GM12891 (cell line): Measurements from ENCODE around the gene MXD1.

ENCODE experiments used
- DNase-seq: peaks from one replicate; pipeline ENCODE4 v3.0.0; 2011; ENCODE audit warnings: low spot score; ENCODE audit not compliant: insufficient read length
- FAIRE-seq: peaks from 2 replicates; lab custom pipeline; 2011; peaks lifted over from hg19 to GRCh38; lab: Jason Lieb, UNC
- PAX5 ChIP-seq: IDR thresholded peaks from 2 replicates; pipeline ENCODE4 v1.6.1; 2011; ENCODE audit warnings: low read length, moderate library complexity, mild to moderate bottlenecking; ENCODE audit not compliant: insufficient read depth, severe bottlenecking
- POLR2A ChIP-seq: IDR thresholded peaks from 2 replicates; pipeline ENCODE4 v1.6.1; 2011; ENCODE audit warnings: low read depth, low read length, control low read depth
- POLR2AphosphoS5 ChIP-seq: IDR thresholded peaks from 2 replicates; pipeline ENCODE4 v1.6.1; 2011; ENCODE audit warnings: low read depth, low read length, control low read depth
- POU2F2 ChIP-seq: IDR thresholded peaks from 2 replicates; pipeline ENCODE4 v1.6.1; 2011; ENCODE audit warnings: low read depth, mild to moderate bottlenecking, control low read depth, low read length, moderate library complexity
- SPI1 ChIP-seq: IDR thresholded peaks from 2 replicates; pipeline ENCODE4 v1.6.1; 2011; ENCODE audit warnings: low read depth, low read length, control low read depth
- TAF1 ChIP-seq: IDR thresholded peaks from 2 replicates; pipeline ENCODE4 v1.6.1; 2011; ENCODE audit warnings: low read depth, low read length, control low read depth

Gene MXD1

DNA sequence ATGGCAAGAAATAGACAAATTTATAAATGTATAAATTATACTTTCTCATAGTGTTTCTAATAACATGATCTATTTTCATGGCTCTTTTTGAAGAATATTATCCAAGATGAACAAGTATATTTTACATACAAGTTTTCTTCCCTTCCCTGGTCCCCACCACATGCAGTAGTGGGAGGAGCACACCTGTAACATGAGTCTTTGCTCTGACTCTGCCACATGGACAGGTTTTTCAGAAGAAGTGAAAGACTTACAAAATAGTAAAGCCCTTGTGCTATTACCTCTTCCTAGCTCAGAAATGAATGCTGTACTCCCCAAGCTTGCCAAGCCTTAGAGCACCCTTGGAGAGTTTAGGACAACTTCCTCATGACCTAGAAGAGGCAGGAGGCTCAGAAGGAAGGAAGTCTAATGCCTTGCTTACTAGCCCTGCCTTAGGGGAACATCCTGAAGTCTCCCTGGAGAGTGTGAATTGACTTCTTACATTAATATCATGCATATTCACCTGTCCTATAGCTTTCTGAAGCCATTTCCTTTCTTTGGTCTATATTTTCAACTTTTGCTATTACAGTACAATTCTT, 18.4 kb downstream of the MXD1 start:
- DNase-seq (no peak), FAIRE-seq (no peak)
- TF ChIP-seq POLR2AphosphoS5 (no peak), POU2F2 (no peak), SPI1 (no peak), POLR2A (no peak), TAF1 (no peak), PAX5 (no peak)

DNA sequence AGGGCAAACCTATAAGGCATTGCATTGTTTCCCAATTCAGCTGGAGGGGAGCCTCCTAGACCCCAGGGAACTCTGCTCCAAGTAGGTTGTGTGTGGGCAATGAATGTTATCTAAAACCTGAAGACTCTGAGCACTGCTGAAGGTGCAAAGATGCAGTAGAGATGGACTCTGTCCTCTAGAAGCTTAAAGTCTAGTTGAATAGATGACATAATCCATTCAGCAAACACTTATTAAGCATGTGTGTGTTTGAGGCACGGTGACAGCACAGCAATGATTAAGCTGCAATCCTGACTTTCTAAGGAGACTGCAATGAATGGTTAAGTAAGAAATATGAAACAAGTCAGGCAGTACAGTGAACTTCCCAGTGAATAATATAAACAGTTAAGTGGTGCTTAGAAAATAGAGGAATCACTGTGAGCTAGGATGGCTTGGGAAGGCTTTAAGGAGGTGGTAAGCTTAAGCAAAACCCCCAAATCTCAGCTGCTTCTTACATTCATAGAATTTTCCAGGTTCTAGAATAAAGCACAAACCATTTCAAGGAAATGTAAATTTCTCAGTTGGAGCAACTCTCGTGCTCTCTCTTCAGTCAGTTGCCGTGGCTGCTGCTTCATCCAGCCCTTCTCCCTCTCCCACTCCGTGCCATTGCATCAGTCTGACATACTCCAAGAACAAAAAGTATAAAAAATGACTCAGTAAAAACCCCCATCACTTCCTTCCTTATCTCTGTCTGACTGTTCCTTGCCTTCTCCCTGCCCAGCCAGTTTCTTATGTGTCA, 19.1 kb downstream of the MXD1 start:
- DNase-seq, result no peak
- FAIRE-seq, result no peak
- TF ChIP-seq POLR2AphosphoS5, result no peak
- TF ChIP-seq POLR2A, result no peak
- TF ChIP-seq POU2F2, result no peak
- TF ChIP-seq TAF1, result no peak
- no peak for TF ChIP-seq SPI1
- no peak for TF ChIP-seq PAX5

GRCh38 chr2:69934614-69934908, 19.7 kb downstream of the MXD1 start:
- DNase-seq (no peak), FAIRE-seq (no peak)
- TF ChIP-seq POLR2AphosphoS5, result no peak
- TF ChIP-seq TAF1, result no peak
- no peak for TF ChIP-seq PAX5

- FAIRE-seq, result no peak
- TF ChIP-seq POLR2AphosphoS5 (no peak), PAX5 (no peak), SPI1 (no peak), POLR2A (no peak), POU2F2 (no peak), TAF1 (no peak)
- no peak for DNase-seq
Measured at GRCh38 chr2:69935011-69935410, 20.1 kb downstream of the MXD1 start.

DNA sequence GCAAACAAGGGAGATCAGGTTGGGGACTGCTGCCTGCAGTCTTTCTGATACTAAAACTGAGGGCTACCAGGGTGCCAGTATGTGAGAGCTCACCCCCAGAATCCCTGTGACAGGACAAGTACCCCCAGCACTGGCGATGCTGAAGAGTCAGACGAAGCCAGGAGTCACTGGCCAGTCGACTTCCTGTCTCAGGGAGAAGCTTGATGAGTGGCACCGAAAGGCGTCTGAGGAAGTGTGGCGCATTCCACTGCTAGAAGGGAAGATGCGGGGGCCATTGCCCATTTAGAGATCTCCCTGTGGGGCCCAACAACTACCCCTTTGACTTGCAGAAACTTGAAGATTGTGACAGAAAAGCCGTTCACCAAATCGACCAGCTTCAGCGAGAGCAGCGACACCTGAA, 22.0 kb downstream of the MXD1 start:
- FAIRE-seq (no peak), DNase-seq (no peak)
- TF ChIP-seq POLR2A, result no peak
- no peak for TF ChIP-seq POU2F2
- no peak for TF ChIP-seq TAF1
- no peak for TF ChIP-seq POLR2AphosphoS5
- TF ChIP-seq SPI1, result no peak
- TF ChIP-seq PAX5, result no peak

DNA sequence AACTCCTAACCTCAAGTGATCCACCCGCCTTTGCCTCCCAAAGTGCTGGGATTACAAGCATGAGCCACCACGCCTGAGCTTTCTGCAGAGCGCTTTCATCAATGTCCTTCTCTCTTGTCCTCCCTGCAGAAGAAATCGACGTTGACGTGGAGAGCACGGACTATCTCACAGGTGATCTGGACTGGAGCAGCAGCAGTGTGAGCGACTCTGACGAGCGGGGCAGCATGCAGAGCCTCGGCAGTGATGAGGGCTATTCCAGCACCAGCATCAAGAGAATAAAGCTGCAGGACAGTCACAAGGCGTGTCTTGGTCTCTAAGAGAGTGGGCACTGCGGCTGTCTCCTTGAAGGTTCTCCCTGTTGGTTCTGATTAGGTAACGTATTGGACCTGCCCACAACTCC, 23.1 kb downstream of the MXD1 start:
- TF ChIP-seq PAX5, result no peak
- no peak for TF ChIP-seq SPI1
- no peak for TF ChIP-seq TAF1
- TF ChIP-seq POLR2AphosphoS5, result no peak
- TF ChIP-seq POLR2A, result no peak
- TF ChIP-seq POU2F2, result no peak
- DNase-seq, result no peak
- no peak for FAIRE-seq

DNA sequence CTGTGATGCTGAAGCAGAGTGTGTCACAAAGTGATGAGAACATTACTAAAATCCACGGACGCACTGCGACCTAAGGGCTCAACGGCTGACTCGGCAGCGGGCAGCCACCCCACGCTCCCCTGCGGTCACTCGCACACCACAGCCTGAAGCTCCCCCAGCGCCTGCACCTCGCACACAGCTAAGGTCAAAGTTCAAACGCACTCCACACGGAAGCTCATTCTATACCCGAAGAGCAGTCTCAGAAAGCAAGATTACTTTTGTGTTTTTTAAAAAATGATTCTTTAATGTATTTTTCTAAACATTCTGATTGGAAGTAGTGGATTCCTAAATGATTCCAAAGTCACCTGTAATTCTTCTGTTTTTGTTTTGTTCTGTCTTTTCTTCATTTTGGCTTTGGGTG, 24.8 kb downstream of the MXD1 start:
- FAIRE-seq (no peak), DNase-seq (no peak)
- TF ChIP-seq POU2F2 (no peak), SPI1 (no peak), TAF1 (no peak), POLR2A (no peak), POLR2AphosphoS5 (no peak), PAX5 (no peak)

GRCh38 chr2:69940691-69941090, 25.8 kb downstream of the MXD1 start:
- DNase-seq (no peak), FAIRE-seq (no peak)
- TF ChIP-seq TAF1 (no peak), SPI1 (no peak), POLR2A (no peak), PAX5 (no peak), POU2F2 (no peak), POLR2AphosphoS5 (no peak)

- no peak for TF ChIP-seq SPI1
- no peak for TF ChIP-seq PAX5
- TF ChIP-seq POU2F2, result no peak
- FAIRE-seq, result no peak
- no peak for DNase-seq
Measured at GRCh38 chr2:69943000-69943842, 28.3 kb downstream of the MXD1 start.
